GM23338 (cell line): ENCODE results near the gene GARIN3. TPM values are rescaled to one million over a fixed set of nuclear protein-coding genes. Genes with fewer than 3 reads are reported as not detected.

Experiments used
- ATAC-seq: fragments of 200-7000 bp; cut with Tn5 transposase; 3 replicates; pipeline ENCODE4 v1.9.1; 2020
- DNase-seq: peaks from one replicate; pipeline ENCODE4 v3.0.0-alpha.2; 2015; ENCODE audit warnings: low spot score
- H2AFZ ChIP-seq: fragments of 200-600 bp; sonication (generic); 2 replicates; pipeline ENCODE4 v1.8.0; 2016; ENCODE audit warnings: antibody characterized with exemption, mild to moderate bottlenecking, moderate library complexity
- H3F3A ChIP-seq: fragments of 200-600 bp; sonication (generic); replicated peaks from 2 replicates; pipeline ENCODE4 v1.8.0; 2017; ENCODE audit warnings: antibody characterized with exemption, mixed run types, low read depth
- H3K27ac ChIP-seq: fragments of 200-600 bp; sonication (generic); 2 replicates; pipeline ENCODE4 v1.6.1; 2016; ENCODE audit warnings: low read depth
- H3K27me3 ChIP-seq: fragments of 200-600 bp; sonication (generic); 2 replicates; pipeline ENCODE4 v1.8.0; 2016; ENCODE audit warnings: mild to moderate bottlenecking, mixed run types, moderate library complexity; ENCODE audit not compliant: insufficient read depth
- H3K36me3 ChIP-seq: fragments of 200-600 bp; sonication (generic); 2 replicates; pipeline ENCODE4 v1.8.0; 2016; ENCODE audit warnings: mild to moderate bottlenecking; ENCODE audit not compliant: insufficient read depth
- H3K4me1 ChIP-seq: fragments of 200-600 bp; sonication (generic); 2 replicates; pipeline ENCODE4 v1.8.0; 2016; ENCODE audit warnings: mild to moderate bottlenecking, moderate library complexity; ENCODE audit not compliant: insufficient read depth
- H3K4me2 ChIP-seq: fragments of 200-600 bp; sonication (generic); 2 replicates; pipeline ENCODE4 v1.7.1; 2017; ENCODE audit warnings: mixed run types
- H3K4me3 ChIP-seq: fragments of 200-600 bp; sonication (generic); 2 replicates; pipeline ENCODE4 v1.6.1; 2016; ENCODE audit warnings: mixed run types
- H3K79me2 ChIP-seq: fragments of 200-600 bp; sonication (generic); replicated peaks from 2 replicates; pipeline ENCODE4 v1.8.0; 2017; ENCODE audit warnings: mild to moderate bottlenecking; ENCODE audit not compliant: insufficient read depth
- H3K9me2 ChIP-seq: fragments of 200-600 bp; sonication (generic); 2 replicates; pipeline ENCODE4 v1.8.0; 2017; ENCODE audit not compliant: insufficient read depth
- H4K20me1 ChIP-seq: fragments of 200-600 bp; sonication (generic); replicated peaks from 2 replicates; pipeline ENCODE4 v1.8.0; 2017; ENCODE audit warnings: mild to moderate bottlenecking; ENCODE audit not compliant: insufficient read depth
- H3K27ac Mint-ChIP-seq: 2 replicates; pipeline ENCODE4 v1.8.0; 2020; ENCODE audit warnings: inconsistent platforms, mild to moderate bottlenecking, moderate library complexity, mixed read lengths
- H3K27me3 Mint-ChIP-seq: 3 replicates; pipeline ENCODE4 v1.8.0; 2022; ENCODE audit warnings: low read depth, mild to moderate bottlenecking, moderate library complexity, mixed read lengths, inconsistent platforms; ENCODE audit not compliant: insufficient read depth, poor library complexity
- H3K36me3 Mint-ChIP-seq: 3 replicates; pipeline ENCODE4 v1.8.0; 2021; ENCODE audit warnings: low read depth, mild to moderate bottlenecking, inconsistent platforms, moderate library complexity, mixed read lengths
- H3K4me1 Mint-ChIP-seq: 3 replicates; pipeline ENCODE4 v1.8.0; 2020; ENCODE audit warnings: mild to moderate bottlenecking, inconsistent platforms, mixed read lengths
- H3K4me3 Mint-ChIP-seq: 3 replicates; pipeline ENCODE4 v1.8.0; 2021; ENCODE audit warnings: moderate library complexity, mild to moderate bottlenecking, inconsistent platforms, mixed read lengths
- H3K9me3 Mint-ChIP-seq: 3 replicates; pipeline ENCODE4 v1.8.0; 2020; ENCODE audit warnings: moderate library complexity, mild to moderate bottlenecking, inconsistent platforms, mixed read lengths
- CREB1 ChIP-seq: fragments of 250-450 bp; sonication (Bioruptor Pico); IDR thresholded peaks from 2 replicates; pipeline ENCODE4 v1.5.0; 2020; ENCODE audit warnings: low read depth, mild to moderate bottlenecking, moderate library complexity
- CTCF ChIP-seq, 2 experiments: fragments of 200-600 bp in 1 of 2; sonication (generic) in 1 of 2; conservative IDR thresholded peaks; 2 replicates each; pipeline versions ENCODE4 v1.5.1 to v1.6.1; 2016 to 2017; ENCODE audit warnings: antibody characterized with exemption in 2 of 2, low read depth in 2 of 2, mild to moderate bottlenecking in 2 of 2, moderate library complexity in 1 of 2
- EZH2 ChIP-seq: fragments of 200-600 bp; sonication (generic); IDR thresholded peaks from one replicate; pipeline ENCODE4 v1.8.0; 2017; ENCODE audit warnings: antibody characterized with exemption, mild to moderate bottlenecking, low read depth; ENCODE audit not compliant: unreplicated experiment
- EZH2phosphoT487 ChIP-seq: fragments of 200-600 bp; sonication (generic); IDR thresholded peaks from one replicate; pipeline ENCODE4 v1.8.1; 2018; ENCODE audit warnings: antibody characterized with exemption; ENCODE audit not compliant: unreplicated experiment
- JUNB ChIP-seq: IDR thresholded peaks from one replicate; pipeline ENCODE4 v1.6.1; 2016; ENCODE audit warnings: antibody characterized with exemption; ENCODE audit not compliant: unreplicated experiment
- POLR2AphosphoS5 ChIP-seq: IDR thresholded peaks from 2 replicates; pipeline ENCODE4 v1.6.1; 2016; ENCODE audit warnings: antibody characterized with exemption, low read depth
- ZNF114 ChIP-seq: fragments of 250-450 bp; sonication (Bioruptor Pico); IDR thresholded peaks from 2 replicates; pipeline ENCODE4 v1.5.0; 2020; ENCODE audit warnings: mild to moderate bottlenecking, moderate library complexity
- polyA plus RNA-seq: library from polyadenylated mRNA; unstranded; fragments of >200 nt; fragmentation: Nextera tagmentation; extraction: Ambion mirVana; gene quantifications from 2 replicates; pipeline ENCODE4 v1.2.1, GENCODE V29; 2016
- total RNA-seq: library from RNA; depleted of rRNA; stranded (reverse); fragments of >200 nt; shearing (Covaris generic); gene quantifications from 2 replicates; pipeline ENCODE4 v1.2.3, GENCODE V29; 2014
- TF ChIP-seq, protein P1 (sequence below): fragments of 250-450 bp; sonication (Bioruptor Pico); IDR thresholded peaks from 2 replicates; pipeline ENCODE4 v1.5.0; 2020; ENCODE audit warnings: mild to moderate bottlenecking, moderate library complexity

The GARIN3 gene
- total and polyA plus RNA-seq, 2 experiments from 2014 or later: not detected

GRCh38 chr5:157143127-157143971 lies 22.7 kb downstream of the GARIN3 start:
- no peaks in the 10 kb centered on the region for H3F3A ChIP-seq
- DNase-seq: peak; percentile 18
- H3K4me3 ChIP-seq: peak overlapping the region; percentile 63
- 0 out of 2 replicates have a peak, but pooled peaks cover 5% of the 10 kb centered on the region for H3K36me3 ChIP-seq
- Mint-ChIP-seq H3K36me3 (peaks cover 20% of the 10 kb centered on the region), H3K27me3 (peaks cover 5% of the 10 kb centered on the region), H3K4me3 (peak overlapping the region; percentile 86), H3K4me1 (peaks cover 7% of the 10 kb centered on the region; the same call in 2 of the 3 replicates), H3K9me3 (no peaks in the 10 kb centered on the region), H3K27ac (peak overlapping the region; percentile 92)
- no peaks in the 10 kb centered on the region for H4K20me1 ChIP-seq
- H3K4me1 ChIP-seq: peaks cover 4% of the 10 kb centered on the region; the same call in 1 of the 2 replicates
- peaks cover 33% of the 10 kb centered on the region for H3K79me2 ChIP-seq
- no peaks in the 10 kb centered on the region for H3K27me3 ChIP-seq
- ATAC-seq: peak; percentile 37
- no peaks in the 10 kb centered on the region for H3K9me2 ChIP-seq
- TF ChIP-seq CREB1 (CRISPR knock-in tag) (no peak), JUNB (no peak), CTCF (conservative IDR thresholded peaks at IDR 0.05; ENCODE audit: low read depth in 2 of 2) (no peak), POLR2AphosphoS5 (no peak), ZNF114 (CRISPR knock-in tag) (no peak), EZH2 (no peak), EZH2phosphoT487 (no peak)
- TF ChIP-seq, protein P1, sequence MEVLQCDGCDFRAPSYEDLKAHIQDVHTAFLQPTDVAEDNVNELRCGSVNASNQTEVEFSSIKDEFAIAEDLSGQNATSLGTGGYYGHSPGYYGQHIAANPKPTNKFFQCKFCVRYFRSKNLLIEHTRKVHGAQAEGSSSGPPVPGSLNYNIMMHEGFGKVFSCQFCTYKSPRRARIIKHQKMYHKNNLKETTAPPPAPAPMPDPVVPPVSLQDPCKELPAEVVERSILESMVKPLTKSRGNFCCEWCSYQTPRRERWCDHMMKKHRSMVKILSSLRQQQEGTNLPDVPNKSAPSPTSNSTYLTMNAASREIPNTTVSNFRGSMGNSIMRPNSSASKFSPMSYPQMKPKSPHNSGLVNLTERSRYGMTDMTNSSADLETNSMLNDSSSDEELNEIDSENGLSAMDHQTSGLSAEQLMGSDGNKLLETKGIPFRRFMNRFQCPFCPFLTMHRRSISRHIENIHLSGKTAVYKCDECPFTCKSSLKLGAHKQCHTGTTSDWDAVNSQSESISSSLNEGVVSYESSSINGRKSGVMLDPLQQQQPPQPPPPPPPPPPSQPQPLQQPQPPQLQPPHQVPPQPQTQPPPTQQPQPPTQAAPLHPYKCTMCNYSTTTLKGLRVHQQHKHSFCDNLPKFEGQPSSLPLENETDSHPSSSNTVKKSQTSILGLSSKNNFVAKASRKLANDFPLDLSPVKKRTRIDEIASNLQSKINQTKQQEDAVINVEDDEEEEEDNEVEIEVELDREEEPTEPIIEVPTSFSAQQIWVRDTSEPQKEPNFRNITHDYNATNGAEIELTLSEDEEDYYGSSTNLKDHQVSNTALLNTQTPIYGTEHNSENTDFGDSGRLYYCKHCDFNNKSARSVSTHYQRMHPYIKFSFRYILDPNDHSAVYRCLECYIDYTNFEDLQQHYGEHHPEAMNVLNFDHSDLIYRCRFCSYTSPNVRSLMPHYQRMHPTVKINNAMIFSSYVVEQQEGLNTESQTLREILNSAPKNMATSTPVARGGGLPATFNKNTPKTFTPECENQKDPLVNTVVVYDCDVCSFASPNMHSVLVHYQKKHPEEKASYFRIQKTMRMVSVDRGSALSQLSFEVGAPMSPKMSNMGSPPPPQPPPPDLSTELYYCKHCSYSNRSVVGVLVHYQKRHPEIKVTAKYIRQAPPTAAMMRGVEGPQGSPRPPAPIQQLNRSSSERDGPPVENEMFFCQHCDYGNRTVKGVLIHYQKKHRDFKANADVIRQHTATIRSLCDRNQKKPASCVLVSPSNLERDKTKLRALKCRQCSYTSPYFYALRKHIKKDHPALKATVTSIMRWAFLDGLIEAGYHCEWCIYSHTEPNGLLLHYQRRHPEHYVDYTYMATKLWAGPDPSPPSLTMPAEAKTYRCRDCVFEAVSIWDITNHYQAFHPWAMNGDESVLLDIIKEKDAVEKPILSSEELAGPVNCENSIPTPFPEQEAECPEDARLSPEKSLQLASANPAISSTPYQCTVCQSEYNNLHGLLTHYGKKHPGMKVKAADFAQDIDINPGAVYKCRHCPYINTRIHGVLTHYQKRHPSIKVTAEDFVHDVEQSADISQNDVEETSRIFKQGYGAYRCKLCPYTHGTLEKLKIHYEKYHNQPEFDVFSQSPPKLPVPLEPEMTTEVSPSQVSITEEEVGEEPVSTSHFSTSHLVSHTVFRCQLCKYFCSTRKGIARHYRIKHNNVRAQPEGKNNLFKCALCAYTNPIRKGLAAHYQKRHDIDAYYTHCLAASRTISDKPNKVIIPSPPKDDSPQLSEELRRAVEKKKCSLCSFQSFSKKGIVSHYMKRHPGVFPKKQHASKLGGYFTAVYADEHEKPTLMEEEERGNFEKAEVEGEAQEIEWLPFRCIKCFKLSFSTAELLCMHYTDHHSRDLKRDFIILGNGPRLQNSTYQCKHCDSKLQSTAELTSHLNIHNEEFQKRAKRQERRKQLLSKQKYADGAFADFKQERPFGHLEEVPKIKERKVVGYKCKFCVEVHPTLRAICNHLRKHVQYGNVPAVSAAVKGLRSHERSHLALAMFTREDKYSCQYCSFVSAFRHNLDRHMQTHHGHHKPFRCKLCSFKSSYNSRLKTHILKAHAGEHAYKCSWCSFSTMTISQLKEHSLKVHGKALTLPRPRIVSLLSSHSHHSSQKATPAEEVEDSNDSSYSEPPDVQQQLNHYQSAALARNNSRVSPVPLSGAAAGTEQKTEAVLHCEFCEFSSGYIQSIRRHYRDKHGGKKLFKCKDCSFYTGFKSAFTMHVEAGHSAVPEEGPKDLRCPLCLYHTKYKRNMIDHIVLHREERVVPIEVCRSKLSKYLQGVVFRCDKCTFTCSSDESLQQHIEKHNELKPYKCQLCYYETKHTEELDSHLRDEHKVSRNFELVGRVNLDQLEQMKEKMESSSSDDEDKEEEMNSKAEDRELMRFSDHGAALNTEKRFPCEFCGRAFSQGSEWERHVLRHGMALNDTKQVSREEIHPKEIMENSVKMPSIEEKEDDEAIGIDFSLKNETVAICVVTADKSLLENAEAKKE (CRISPR knock-in tag): no peak
- H3K27ac ChIP-seq: no peak overlapping the region
- peak overlapping the region; percentile 26; the same call in 1 of the 2 replicates for H2AFZ ChIP-seq
- H3K4me2 ChIP-seq: peak overlapping the region; percentile 34
